Choroid plexus epithelial cell (primary cell): ENCODE measurements around the gene CCDC88A.
"Not testable (repeated sequence)": the region's sequence is repeated elsewhere in the genome, so short reads cannot be mapped to it uniquely, and the experiment has no call there.

ENCODE experiments used
- DNase-seq: peaks from one replicate; pipeline ENCODE4 v3.0.0-alpha.2; 2010; ENCODE audit warnings: low read depth
- H3K4me3 ChIP-seq: 2 replicates; pipeline ENCODE4 v1.5.1; 2011; ENCODE audit warnings: low read depth, mild to moderate bottlenecking, control low read depth, low read length, moderate library complexity
- TF ChIP-seq, protein P1 (sequence below): conservative IDR thresholded peaks from 2 replicates; pipeline ENCODE4 v1.5.1; 2011; ENCODE audit warnings: low read depth, mild to moderate bottlenecking, control low read depth, inconsistent platforms, low read length, moderate library complexity

Gene CCDC88A

DNA sequence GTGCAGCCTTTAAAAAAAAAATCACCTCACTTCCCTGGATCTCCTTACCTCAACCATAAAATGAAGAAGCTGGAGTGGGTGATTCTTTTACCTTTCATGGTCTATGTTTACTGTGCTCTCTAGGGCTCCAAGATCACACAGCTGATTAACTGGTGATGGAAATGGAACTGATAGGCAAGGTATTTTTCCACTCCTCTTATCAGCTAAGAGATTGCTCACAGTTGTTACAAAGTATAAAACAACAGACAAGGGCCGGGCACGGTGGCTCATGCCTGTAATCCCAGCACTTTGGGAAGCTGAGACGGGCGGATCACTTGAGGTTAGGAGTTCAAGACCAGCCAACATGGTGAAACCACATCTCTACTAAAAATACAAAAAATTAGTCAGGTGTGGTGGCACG, 172.6 kb downstream of the CCDC88A start:
- DNase-seq: no peak
- TF ChIP-seq, protein P1, sequence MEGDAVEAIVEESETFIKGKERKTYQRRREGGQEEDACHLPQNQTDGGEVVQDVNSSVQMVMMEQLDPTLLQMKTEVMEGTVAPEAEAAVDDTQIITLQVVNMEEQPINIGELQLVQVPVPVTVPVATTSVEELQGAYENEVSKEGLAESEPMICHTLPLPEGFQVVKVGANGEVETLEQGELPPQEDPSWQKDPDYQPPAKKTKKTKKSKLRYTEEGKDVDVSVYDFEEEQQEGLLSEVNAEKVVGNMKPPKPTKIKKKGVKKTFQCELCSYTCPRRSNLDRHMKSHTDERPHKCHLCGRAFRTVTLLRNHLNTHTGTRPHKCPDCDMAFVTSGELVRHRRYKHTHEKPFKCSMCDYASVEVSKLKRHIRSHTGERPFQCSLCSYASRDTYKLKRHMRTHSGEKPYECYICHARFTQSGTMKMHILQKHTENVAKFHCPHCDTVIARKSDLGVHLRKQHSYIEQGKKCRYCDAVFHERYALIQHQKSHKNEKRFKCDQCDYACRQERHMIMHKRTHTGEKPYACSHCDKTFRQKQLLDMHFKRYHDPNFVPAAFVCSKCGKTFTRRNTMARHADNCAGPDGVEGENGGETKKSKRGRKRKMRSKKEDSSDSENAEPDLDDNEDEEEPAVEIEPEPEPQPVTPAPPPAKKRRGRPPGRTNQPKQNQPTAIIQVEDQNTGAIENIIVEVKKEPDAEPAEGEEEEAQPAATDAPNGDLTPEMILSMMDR: no peak
- no peak overlapping the region for H3K4me3 ChIP-seq

DNA sequence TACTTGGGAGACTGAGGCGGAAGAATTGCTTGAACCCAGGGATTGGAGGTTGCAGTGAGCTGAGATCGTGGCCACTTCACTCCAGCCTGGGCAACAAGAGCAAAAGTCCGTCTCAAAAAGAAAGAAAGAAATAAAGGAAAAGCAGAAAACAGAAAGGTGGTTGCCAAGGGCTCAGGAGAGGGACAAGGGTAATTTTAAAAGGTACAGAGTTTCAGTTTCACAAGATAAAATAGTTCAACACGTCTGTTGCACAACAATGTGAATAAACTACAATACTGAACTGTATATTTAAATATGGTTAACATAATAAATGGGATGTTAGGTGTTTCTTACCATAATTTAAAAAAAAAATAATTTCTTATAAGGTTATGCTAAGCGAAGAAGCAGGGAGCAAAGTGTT, 174.2 kb downstream of the CCDC88A start:
- no peak overlapping the region for H3K4me3 ChIP-seq
- TF ChIP-seq, protein P1: no peak
- no peak for DNase-seq

DNA sequence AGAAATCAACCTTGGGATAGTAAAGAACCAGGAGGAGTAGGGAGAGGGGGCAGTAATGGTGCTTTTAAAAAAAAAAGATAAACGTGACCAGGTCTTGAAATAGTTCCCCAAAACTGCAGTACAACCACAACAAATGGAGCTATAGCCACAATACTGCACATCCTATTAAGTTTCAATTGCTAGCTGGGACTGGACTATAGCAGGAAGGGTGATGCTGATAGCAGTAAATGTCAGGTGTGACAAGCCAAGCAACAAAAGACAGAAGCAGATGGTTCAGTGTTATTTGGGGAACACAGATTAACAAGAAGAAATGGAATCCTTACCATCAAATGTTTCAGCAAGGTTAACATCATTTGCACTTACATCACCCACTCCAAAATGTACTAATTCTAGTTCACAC, 177.0 kb downstream of the CCDC88A start:
- TF ChIP-seq, protein P1: no peak
- no peak for DNase-seq

DNA sequence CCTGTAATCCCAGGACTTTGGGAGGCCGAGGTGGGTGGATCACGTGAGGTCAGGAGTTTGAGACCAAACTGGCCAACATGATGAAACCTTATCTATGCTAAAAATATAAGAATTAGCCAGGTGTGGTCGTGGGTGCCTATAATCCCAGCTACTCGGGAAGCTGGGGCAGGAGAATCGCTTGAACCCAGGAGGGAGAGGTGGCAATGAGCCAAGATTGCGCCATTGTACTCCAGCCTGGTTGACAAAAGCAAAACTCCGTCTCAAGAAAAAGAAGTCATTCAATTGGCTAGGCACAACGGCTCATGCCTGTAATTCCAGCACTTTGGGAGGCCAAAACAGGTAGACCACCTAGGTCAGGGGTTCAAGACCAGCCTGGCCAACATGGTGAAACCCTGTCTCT, 178.1 kb downstream of the CCDC88A start:
- not testable (repeated sequence) for H3K4me3 ChIP-seq, DNase-seq

More for the DNA sequence above, 177.0 kb downstream of the CCDC88A start:
- H3K4me3 ChIP-seq: no peak overlapping the region

DNA sequence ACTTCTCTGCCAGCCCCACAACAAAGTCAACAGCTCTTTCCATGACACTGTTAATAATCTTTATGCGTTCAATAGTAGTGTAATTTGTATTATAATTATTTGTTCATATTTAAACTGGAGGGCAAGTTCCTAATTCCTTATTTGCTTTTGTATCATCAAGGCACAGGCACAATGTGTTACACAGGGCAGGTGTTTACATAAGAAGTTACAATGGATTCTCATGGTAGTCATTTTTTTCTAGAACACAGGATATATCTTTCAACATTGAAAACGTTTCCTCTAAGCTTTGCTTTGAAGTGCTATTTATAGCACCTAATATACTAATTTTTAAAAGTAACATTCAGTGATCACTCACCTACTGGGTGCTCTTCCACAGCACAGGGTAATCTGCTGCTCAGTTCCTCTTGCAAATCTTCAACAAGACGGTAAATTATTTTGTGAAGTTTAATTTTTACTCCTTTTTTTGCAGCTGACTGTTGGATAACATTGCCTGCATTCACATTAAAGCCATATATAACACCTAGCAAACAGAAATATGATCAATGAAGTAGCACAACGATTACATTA, 179.9 kb downstream of the CCDC88A start:
- DNase-seq: no peak
- TF ChIP-seq, protein P1: no peak
- no peak overlapping the region for H3K4me3 ChIP-seq
